ENCODE data around the gene SYNRG.
"Not testable (repeated sequence)": the region's sequence is repeated elsewhere in the genome, so short reads cannot be mapped to it uniquely, and the experiment has no call there.

Gene SYNRG

DNA sequence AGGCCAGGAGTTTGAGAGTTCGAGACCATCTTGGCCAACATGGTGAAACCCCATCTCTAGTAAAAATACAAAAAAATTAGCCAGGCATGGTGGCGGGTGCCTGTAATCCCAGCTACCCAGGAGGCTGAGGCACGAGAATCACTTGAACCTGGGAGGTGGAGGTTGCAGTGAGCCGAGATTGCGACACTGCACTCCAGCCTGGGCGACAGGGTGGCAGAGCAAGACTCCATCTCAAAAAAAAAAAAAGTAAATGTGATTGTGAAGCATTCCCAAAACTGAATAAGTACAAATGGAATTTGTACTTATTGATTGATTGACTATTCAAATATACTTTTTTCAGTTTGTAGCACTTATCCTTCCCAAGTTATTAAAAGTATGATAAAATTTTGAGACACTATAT lies 7.2 kb upstream of the SYNRG start:
- not testable (repeated sequence) for H3K9ac ChIP-seq (ENCODE audit: low read depth, low read length); H3K4me1 ChIP-seq (ENCODE audit: control insufficient read depth, insufficient read depth, low read length); H3K4me2 ChIP-seq (ENCODE audit: low read length); H3K27me3 ChIP-seq (ENCODE audit: control insufficient read depth, insufficient read depth, low read length); H3K9me3 ChIP-seq (replicated peaks; ENCODE audit: low read length); H3K4me3 ChIP-seq (ENCODE audit: low read length)
- peaks cover 53% of the 10 kb centered on the region for H3K36me3 ChIP-seq (ENCODE audit: insufficient read depth, low read length)

GRCh38 chr17:37614823-37615222 lies 5.6 kb upstream of the SYNRG start:
- peaks cover 38% of the 10 kb centered on the region for H3K36me3 ChIP-seq (ENCODE audit: insufficient read depth, low read length)

GRCh38 chr17:37614391-37614790 lies 5.2 kb upstream of the SYNRG start:
- Histone ChIP-seq H3K36me3 (ENCODE audit: insufficient read depth, low read length) (peaks cover 33% of the 10 kb centered on the region), H3K4me1 (ENCODE audit: control insufficient read depth, insufficient read depth, low read length) (peaks cover 15% of the 10 kb centered on the region), H3K4me3 (ENCODE audit: low read length) (no peak overlapping the region), H3K4me2 (ENCODE audit: low read length) (no peak overlapping the region), H3K9me3 (replicated peaks; ENCODE audit: low read length) (no peaks in the 10 kb centered on the region), H3K9ac (ENCODE audit: low read depth, low read length) (peak overlapping the region; percentile 5), H3K27me3 (ENCODE audit: control insufficient read depth, insufficient read depth, low read length) (no peaks in the 10 kb centered on the region)

More at GRCh38 chr17:37614823-37615222, 5.6 kb upstream of the SYNRG start:
- Histone ChIP-seq H3K4me2 (ENCODE audit: low read length) (no peak overlapping the region), H3K4me3 (ENCODE audit: low read length) (no peak overlapping the region), H3K27me3 (ENCODE audit: control insufficient read depth, insufficient read depth, low read length) (no peaks in the 10 kb centered on the region), H3K9ac (ENCODE audit: low read depth, low read length) (peak overlapping the region; percentile 5), H3K9me3 (replicated peaks; ENCODE audit: low read length) (no peaks in the 10 kb centered on the region), H3K4me1 (ENCODE audit: control insufficient read depth, insufficient read depth, low read length) (peaks cover 12% of the 10 kb centered on the region)

DNA sequence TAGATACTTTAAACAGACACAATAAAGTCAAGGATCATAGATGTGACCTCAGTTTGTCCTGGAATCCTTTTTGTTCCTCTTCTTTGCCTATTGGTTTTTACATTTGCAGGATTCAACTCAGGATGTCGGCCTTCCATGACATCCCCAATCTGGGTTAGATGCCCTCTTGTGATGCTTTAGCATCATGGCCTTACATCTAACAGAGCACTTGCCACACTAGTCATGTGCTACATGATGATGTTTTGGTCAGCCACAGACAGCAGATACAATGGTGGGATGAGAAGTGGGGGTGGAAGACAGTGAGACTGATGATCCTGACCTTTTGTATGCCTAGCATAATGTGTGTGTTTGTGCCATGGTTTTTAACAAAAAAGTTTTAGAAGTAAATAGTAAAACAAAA lies 1.8 kb upstream of the SYNRG start:
- H3K36me3 ChIP-seq (ENCODE audit: insufficient read depth, low read length) = peaks cover 22% of the 10 kb centered on the region
- no peak overlapping the region for H3K4me2 ChIP-seq (ENCODE audit: low read length)
- no peak overlapping the region for H3K9ac ChIP-seq (ENCODE audit: low read depth, low read length)
- H3K4me1 ChIP-seq (ENCODE audit: control insufficient read depth, insufficient read depth, low read length) = peaks cover 28% of the 10 kb centered on the region
- no peaks in the 10 kb centered on the region for H3K27me3 ChIP-seq (ENCODE audit: control insufficient read depth, insufficient read depth, low read length)
- H3K4me3 ChIP-seq (ENCODE audit: low read length) = no peak overlapping the region
- no peaks in the 10 kb centered on the region for H3K9me3 ChIP-seq (replicated peaks; ENCODE audit: low read length)

DNA sequence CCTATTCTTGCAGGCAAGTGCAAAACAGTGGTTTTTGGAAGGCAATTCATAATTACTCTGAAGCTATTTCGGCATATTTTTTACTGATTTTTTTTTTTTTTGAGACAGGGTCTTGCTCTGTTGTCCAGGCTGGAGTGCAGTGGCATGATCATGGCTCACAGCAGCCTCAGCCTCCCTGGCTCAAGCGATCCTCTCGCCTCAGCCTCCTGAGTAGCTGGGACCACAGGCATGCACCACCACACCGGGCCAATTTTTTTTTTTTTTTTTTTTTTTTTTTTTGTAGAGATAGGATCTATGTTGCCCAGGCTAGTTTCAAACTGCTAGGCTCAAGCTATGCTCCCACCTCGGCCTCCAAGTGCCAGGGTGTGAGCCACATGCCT lies 813 bp upstream of the SYNRG start:
- H3K4me2 ChIP-seq (ENCODE audit: low read length) = peak overlapping the region; percentile 89
- peaks cover 16% of the 10 kb centered on the region for H3K36me3 ChIP-seq (ENCODE audit: insufficient read depth, low read length)
- H3K9ac ChIP-seq (ENCODE audit: low read depth, low read length) = peak overlapping the region; percentile 81
- not testable (repeated sequence) for H3K27me3 ChIP-seq (ENCODE audit: control insufficient read depth, insufficient read depth, low read length); H3K9me3 ChIP-seq (replicated peaks; ENCODE audit: low read length)
- H3K4me3 ChIP-seq (ENCODE audit: low read length) = peak overlapping the region; percentile 68
- H3K4me1 ChIP-seq (ENCODE audit: control insufficient read depth, insufficient read depth, low read length) = peaks cover 27% of the 10 kb centered on the region

GRCh38 chr17:37608351-37609169 lies 658 bp downstream of the SYNRG start:
- Histone ChIP-seq H3K4me1 (ENCODE audit: control insufficient read depth, insufficient read depth, low read length) (peaks cover 22% of the 10 kb centered on the region), H3K4me2 (ENCODE audit: low read length) (peak overlapping the region; percentile 89)

DNA sequence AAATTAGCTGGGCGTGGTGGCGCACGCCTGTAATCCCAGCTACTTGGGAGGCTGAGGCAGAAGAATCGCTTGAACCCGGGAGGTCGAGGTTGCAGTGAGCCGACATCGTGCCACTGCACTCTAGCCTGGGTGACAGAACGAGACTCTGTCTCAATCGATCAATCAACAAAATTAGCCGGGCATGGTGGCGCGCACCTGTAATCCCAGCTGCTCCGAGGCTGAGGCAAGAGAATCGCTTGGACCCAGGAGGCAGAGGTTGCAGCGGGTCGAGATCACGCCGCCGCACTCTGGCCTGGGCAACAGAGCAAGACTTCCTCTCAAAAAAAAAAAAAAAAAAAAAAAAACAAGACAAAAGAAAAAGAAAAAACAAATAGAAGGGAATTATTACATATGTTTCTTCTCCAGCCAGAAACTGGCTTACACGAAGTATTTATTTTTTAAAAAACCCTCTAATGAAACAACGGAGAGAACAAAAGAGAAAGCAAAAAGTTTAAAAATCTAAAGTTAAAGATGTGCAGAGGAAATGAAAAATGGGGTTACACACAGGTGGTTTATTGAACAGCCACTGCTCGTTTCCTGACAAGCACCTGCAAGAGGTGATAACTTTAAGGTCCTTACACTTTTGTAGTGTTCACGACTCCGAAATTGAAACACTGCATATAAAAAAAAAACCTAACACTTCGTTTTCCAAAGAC lies 1.4 kb downstream of the SYNRG start:
- H3K36me3 ChIP-seq (ENCODE audit: insufficient read depth, low read length) = peaks cover 7% of the 10 kb centered on the region
- H3K4me1 ChIP-seq (ENCODE audit: control insufficient read depth, insufficient read depth, low read length) = peaks cover 22% of the 10 kb centered on the region
- no peaks in the 10 kb centered on the region for H3K9me3 ChIP-seq (replicated peaks; ENCODE audit: low read length)
- H3K27me3 ChIP-seq (ENCODE audit: control insufficient read depth, insufficient read depth, low read length) = no peaks in the 10 kb centered on the region
- peak overlapping the region; percentile 89 for H3K4me2 ChIP-seq (ENCODE audit: low read length)
- peak overlapping the region; percentile 96 for H3K9ac ChIP-seq (ENCODE audit: low read depth, low read length)
- peak overlapping the region; percentile 97 for H3K4me3 ChIP-seq (ENCODE audit: low read length)

More at GRCh38 chr17:37608351-37609169, 658 bp downstream of the SYNRG start:
- Histone ChIP-seq H3K36me3 (ENCODE audit: insufficient read depth, low read length) (peaks cover 10% of the 10 kb centered on the region), H3K27me3 (ENCODE audit: control insufficient read depth, insufficient read depth, low read length) (no peaks in the 10 kb centered on the region), H3K9me3 (replicated peaks; ENCODE audit: low read length) (no peaks in the 10 kb centered on the region), H3K4me3 (ENCODE audit: low read length) (peak overlapping the region; percentile 97), H3K9ac (ENCODE audit: low read depth, low read length) (peak overlapping the region; percentile 96)

DNA sequence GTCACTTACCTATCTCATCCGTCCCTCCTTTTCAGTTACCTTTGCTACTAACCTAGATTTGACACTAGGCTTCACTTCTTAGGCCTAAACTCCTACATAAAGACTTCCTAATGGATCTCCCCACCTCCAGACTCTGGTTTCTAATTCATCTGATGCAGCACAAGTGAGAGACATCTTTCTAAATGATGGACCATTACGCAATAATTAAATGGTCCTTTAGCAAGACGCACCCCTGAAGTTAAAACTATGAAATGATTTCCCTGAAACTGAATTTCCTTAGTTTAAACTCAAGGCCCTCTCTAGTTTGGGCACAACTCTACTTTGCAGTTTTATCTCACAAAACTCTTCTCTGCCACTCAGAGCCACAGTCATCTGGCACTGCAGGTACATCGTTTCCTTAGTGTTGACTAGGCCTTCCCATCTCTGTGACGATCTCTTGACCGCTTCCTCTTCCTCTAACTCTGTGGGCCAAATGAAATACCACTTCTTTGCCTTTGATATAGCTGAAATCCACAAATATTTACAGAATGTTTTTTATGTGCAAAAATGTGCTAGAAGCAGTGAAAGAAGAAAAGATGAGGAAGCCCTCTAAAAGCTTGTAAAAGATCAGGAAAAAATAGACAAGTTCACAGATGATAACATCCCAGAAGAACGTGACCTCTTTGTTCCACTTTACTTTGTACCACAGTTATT lies 3.3 kb downstream of the SYNRG start:
- Histone ChIP-seq H3K9me3 (replicated peaks; ENCODE audit: low read length) (no peaks in the 10 kb centered on the region), H3K4me2 (ENCODE audit: low read length) (no peak overlapping the region), H3K27me3 (ENCODE audit: control insufficient read depth, insufficient read depth, low read length) (no peaks in the 10 kb centered on the region), H3K4me1 (ENCODE audit: control insufficient read depth, insufficient read depth, low read length) (peaks cover 22% of the 10 kb centered on the region), H3K4me3 (ENCODE audit: low read length) (no peak overlapping the region), H3K36me3 (ENCODE audit: insufficient read depth, low read length) (peaks cover 3% of the 10 kb centered on the region), H3K9ac (ENCODE audit: low read depth, low read length) (no peak overlapping the region)

GRCh38 chr17:37605081-37605480 lies 4.1 kb downstream of the SYNRG start:
- Histone ChIP-seq H3K36me3 (ENCODE audit: insufficient read depth, low read length) (peaks cover 3% of the 10 kb centered on the region), H3K4me3 (ENCODE audit: low read length) (no peak overlapping the region), H3K9me3 (replicated peaks; ENCODE audit: low read length) (no peaks in the 10 kb centered on the region), H3K4me2 (ENCODE audit: low read length) (no peak overlapping the region), H3K27me3 (ENCODE audit: control insufficient read depth, insufficient read depth, low read length) (no peaks in the 10 kb centered on the region), H3K9ac (ENCODE audit: low read depth, low read length) (no peak overlapping the region), H3K4me1 (ENCODE audit: control insufficient read depth, insufficient read depth, low read length) (peaks cover 19% of the 10 kb centered on the region)

DNA sequence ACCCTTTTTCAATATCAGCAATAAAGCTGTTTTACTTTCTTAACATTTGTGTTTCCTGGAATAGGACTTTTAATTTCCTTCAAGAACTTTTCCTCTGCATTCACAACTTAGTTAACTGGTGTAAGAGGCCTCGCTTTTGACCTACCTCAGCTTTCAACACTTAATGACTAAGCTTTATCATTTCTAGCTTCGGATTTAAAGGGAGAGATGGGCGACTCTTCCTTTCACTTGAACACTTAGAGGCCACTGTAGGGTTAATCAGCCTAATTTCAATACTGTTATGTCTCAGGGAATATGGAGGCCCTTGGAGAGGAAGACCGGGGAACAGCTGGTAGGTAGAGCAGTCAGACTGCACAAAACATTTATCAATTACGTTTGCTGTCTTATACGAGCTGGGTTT lies 4.7 kb downstream of the SYNRG start:
- Histone ChIP-seq H3K4me2 (ENCODE audit: low read length) (no peak overlapping the region), H3K9me3 (replicated peaks; ENCODE audit: low read length) (no peaks in the 10 kb centered on the region), H3K4me3 (ENCODE audit: low read length) (no peak overlapping the region), H3K36me3 (ENCODE audit: insufficient read depth, low read length) (peaks cover 3% of the 10 kb centered on the region), H3K4me1 (ENCODE audit: control insufficient read depth, insufficient read depth, low read length) (peaks cover 14% of the 10 kb centered on the region), H3K9ac (ENCODE audit: low read depth, low read length) (no peak overlapping the region), H3K27me3 (ENCODE audit: control insufficient read depth, insufficient read depth, low read length) (no peaks in the 10 kb centered on the region)

DNA sequence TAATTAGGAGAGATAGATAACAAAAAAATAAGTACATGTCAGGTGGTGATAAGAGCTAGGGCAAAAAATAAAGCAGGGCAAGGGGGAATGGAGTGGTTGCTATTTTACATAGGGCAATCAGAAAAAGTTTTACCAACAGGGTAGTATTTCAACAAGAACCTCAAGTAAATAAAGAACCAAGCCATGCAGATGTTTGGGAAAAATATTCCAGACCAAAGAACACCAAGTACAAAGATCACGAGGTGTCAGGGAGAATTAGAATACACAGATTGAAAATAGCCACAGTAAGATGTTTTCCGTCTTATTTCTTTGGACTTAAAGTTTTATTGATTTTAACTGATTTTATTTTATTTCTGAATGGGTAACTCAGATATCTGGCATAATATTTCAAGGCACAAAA lies 11.1 kb downstream of the SYNRG start:
- H3K9ac ChIP-seq (ENCODE audit: low read depth, low read length) = no peak overlapping the region
- no peak overlapping the region for H3K4me3 ChIP-seq (ENCODE audit: low read length)
- no peak overlapping the region for H3K4me2 ChIP-seq (ENCODE audit: low read length)
- H3K4me1 ChIP-seq (ENCODE audit: control insufficient read depth, insufficient read depth, low read length) = no peaks in the 10 kb centered on the region
- no peaks in the 10 kb centered on the region for H3K27me3 ChIP-seq (ENCODE audit: control insufficient read depth, insufficient read depth, low read length)
- peaks cover 23% of the 10 kb centered on the region for H3K36me3 ChIP-seq (ENCODE audit: insufficient read depth, low read length)
- H3K9me3 ChIP-seq (replicated peaks; ENCODE audit: low read length) = no peaks in the 10 kb centered on the region

Data from skeletal muscle satellite cell (primary cell).